Measurements from ENCODE around the gene TXNDC8. TPM values are rescaled to one million over a fixed set of nuclear protein-coding genes. Genes with fewer than 3 reads are reported as not detected.

The TXNDC8 gene
- polyA plus RNA-seq, 3 donors = not detected

DNA sequence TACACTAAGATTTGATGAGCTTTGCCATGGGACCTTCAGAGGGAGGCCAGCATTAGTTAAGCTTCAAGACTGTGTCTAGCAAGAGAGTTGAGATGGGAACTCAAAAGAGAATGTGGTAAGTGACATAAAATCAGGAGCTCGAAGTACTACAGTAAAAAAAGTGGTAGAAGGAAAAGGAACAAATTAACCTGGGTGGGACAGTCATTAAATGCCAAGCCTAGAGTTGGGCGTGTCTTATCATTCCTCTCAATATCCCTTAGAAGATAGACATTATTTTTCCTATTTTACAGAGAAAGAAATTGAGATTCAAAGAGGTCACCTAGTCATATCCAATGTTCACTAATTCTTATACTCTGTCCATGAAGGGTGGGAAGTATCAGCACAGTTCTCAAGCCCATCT is 78.1 kb downstream of the TXNDC8 start:
- H3K4me1 Mint-ChIP-seq = peaks cover 35% of the 10 kb centered on the region
- peak overlapping the region in 1 of 7 donors; percentile 66 for H3K27ac Mint-ChIP-seq
- Histone ChIP-seq H3K9me3 (replicated peaks in 1 of 2; ENCODE audit: control insufficient read depth in 1 of 2, insufficient read depth in 1 of 2, low read length in 2 of 2) (no peaks in the 10 kb centered on the region), H3K4me1 (ENCODE audit: control insufficient read depth in 1 of 2, insufficient read depth in 2 of 2, low read length in 2 of 2) (peaks cover 29 to 34% of the 10 kb centered on the region in 2 donors), H3K36me3 (replicated peaks in 1 of 2; ENCODE audit: control insufficient read depth in 1 of 2, insufficient read depth in 2 of 2, low read length in 2 of 2) (no peaks in the 10 kb centered on the region), H3K27me3 (ENCODE audit: control insufficient read depth in 2 of 2, insufficient read depth in 2 of 2, low read length in 2 of 2) (no peaks in the 10 kb centered on the region), H3K4me3 (replicated peaks in 1 of 3; ENCODE audit: low read depth in 2 of 3, low read length in 3 of 3) (no peak overlapping the region), H4K20me1 (ENCODE audit: insufficient read depth, low read length) (peaks cover 5% of the 10 kb centered on the region), H3K27ac (ENCODE audit: low read depth in 1 of 2, low read length in 2 of 2) (no peak overlapping the region), H3K9ac (ENCODE audit: insufficient read depth, low read length, poor library complexity, severe bottlenecking) (no peak overlapping the region), H3K4me2 (replicated peaks; ENCODE audit: extremely low read depth, low read length, poor library complexity, severe bottlenecking) (no peak overlapping the region), H3K79me2 (ENCODE audit: insufficient read depth, low read length) (peaks cover 17% of the 10 kb centered on the region), H2AFZ (ENCODE audit: insufficient read depth, low read depth, low read length, poor library complexity, severe bottlenecking) (no peak overlapping the region)
- intact Hi-C loops (cut with micrococcal nuclease) = loop anchor here in 1 of 2 donors (10.0 kb wide), 2 partner anchors 75 to 195 kb away; partner anchors contain the start of gene TXNDC8
- TF ChIP-seq, protein P1, sequence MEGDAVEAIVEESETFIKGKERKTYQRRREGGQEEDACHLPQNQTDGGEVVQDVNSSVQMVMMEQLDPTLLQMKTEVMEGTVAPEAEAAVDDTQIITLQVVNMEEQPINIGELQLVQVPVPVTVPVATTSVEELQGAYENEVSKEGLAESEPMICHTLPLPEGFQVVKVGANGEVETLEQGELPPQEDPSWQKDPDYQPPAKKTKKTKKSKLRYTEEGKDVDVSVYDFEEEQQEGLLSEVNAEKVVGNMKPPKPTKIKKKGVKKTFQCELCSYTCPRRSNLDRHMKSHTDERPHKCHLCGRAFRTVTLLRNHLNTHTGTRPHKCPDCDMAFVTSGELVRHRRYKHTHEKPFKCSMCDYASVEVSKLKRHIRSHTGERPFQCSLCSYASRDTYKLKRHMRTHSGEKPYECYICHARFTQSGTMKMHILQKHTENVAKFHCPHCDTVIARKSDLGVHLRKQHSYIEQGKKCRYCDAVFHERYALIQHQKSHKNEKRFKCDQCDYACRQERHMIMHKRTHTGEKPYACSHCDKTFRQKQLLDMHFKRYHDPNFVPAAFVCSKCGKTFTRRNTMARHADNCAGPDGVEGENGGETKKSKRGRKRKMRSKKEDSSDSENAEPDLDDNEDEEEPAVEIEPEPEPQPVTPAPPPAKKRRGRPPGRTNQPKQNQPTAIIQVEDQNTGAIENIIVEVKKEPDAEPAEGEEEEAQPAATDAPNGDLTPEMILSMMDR (IDR thresholded peaks at IDR 0.05) = no peak
- DNase-seq = no peak
- H3K27me3 Mint-ChIP-seq (ENCODE audit: low read depth in 3 of 3) = peaks cover 2 to 5% (median 2%) of the 10 kb centered on the region in 3 donors
- no peaks in the 10 kb centered on the region for H3K36me3 Mint-ChIP-seq
- no CpG with 5 or more reads among the region's 2 CpGs for WGBS (ENCODE audit: insufficient coverage)
- H3K9me3 Mint-ChIP-seq = peaks cover 0 to 8% (median 2%) of the 10 kb centered on the region in 7 donors
- no peak overlapping the region for H3K4me3 Mint-ChIP-seq

DNA sequence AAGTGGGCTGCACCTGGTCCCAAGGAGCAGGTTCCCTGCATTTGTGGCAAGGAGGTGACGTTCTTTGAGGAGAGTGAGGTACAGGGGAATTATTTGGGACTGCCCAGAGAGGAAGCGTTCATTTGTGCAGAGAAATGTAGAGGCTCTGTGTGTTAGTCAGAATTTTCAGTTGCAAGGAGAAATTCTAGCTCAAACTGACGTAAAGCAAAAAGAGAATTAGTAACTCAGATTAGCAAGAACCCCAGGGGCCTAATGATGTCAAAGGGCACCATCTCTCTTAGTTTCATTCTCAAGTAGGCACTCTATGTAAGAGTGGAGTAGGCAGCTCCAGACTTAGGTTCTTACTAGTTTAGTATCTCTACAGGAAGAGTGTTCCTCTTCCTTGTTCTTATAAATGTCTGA is 79.0 kb downstream of the TXNDC8 start:
- Histone ChIP-seq H3K36me3 (replicated peaks in 1 of 2; ENCODE audit: control insufficient read depth in 1 of 2, insufficient read depth in 2 of 2, low read length in 2 of 2) (no peaks in the 10 kb centered on the region), H3K9ac (ENCODE audit: insufficient read depth, low read length, poor library complexity, severe bottlenecking) (no peak overlapping the region), H3K9me3 (replicated peaks in 1 of 2; ENCODE audit: control insufficient read depth in 1 of 2, insufficient read depth in 1 of 2, low read length in 2 of 2) (no peaks in the 10 kb centered on the region), H2AFZ (ENCODE audit: insufficient read depth, low read depth, low read length, poor library complexity, severe bottlenecking) (peak overlapping the region; percentile 78), H3K27me3 (ENCODE audit: control insufficient read depth in 2 of 2, insufficient read depth in 2 of 2, low read length in 2 of 2) (no peaks in the 10 kb centered on the region), H3K4me3 (replicated peaks in 1 of 3; ENCODE audit: low read depth in 2 of 3, low read length in 3 of 3) (no peak overlapping the region), H3K4me1 (ENCODE audit: control insufficient read depth in 1 of 2, insufficient read depth in 2 of 2, low read length in 2 of 2) (peaks cover 36 to 40% of the 10 kb centered on the region in 2 donors), H3K79me2 (ENCODE audit: insufficient read depth, low read length) (peaks cover 26% of the 10 kb centered on the region), H3K4me2 (replicated peaks; ENCODE audit: extremely low read depth, low read length, poor library complexity, severe bottlenecking) (no peak overlapping the region), H4K20me1 (ENCODE audit: insufficient read depth, low read length) (peaks cover 13% of the 10 kb centered on the region), H3K27ac (ENCODE audit: low read depth in 1 of 2, low read length in 2 of 2) (peak overlapping the region in 1 of 2 donors; percentile 86)
- Mint-ChIP-seq H3K4me1 (peaks cover 44% of the 10 kb centered on the region), H3K36me3 (no peaks in the 10 kb centered on the region), H3K4me3 (no peak overlapping the region), H3K9me3 (peaks cover 0 to 2% (median 0%) of the 10 kb centered on the region in 7 donors), H3K27me3 (ENCODE audit: low read depth in 3 of 3) (peaks cover 2 to 5% (median 2%) of the 10 kb centered on the region in 3 donors), H3K27ac (peak overlapping the region in 6 of 7 donors; percentile 21 to 100 (median 51))
- TF ChIP-seq, protein P1 (IDR thresholded peaks at IDR 0.05) = no peak
- peak in 1 of 3 donors; percentile 44 for DNase-seq
- 66% methylated on average over 3 of the region's 3 CpGs for WGBS (ENCODE audit: insufficient coverage)
- intact Hi-C loops (cut with micrococcal nuclease) = loop anchor here in 1 of 2 donors (10.0 kb wide), 2 partner anchors 76 to 194 kb away; partner anchors contain the start of gene TXNDC8

All from CD14-positive monocyte (primary cell).